GM12891 (cell line): ENCODE measurements around the gene CRISPLD2.

Source experiments
- DNase-seq: peaks from one replicate; pipeline ENCODE4 v3.0.0; 2011; ENCODE audit warnings: low spot score; ENCODE audit not compliant: insufficient read length
- FAIRE-seq: peaks from 2 replicates; lab custom pipeline; 2011; peaks lifted over from hg19 to GRCh38; lab: Jason Lieb, UNC
- PAX5 ChIP-seq: IDR thresholded peaks from 2 replicates; pipeline ENCODE4 v1.6.1; 2011; ENCODE audit warnings: low read length, moderate library complexity, mild to moderate bottlenecking; ENCODE audit not compliant: insufficient read depth, severe bottlenecking
- POLR2A ChIP-seq: IDR thresholded peaks from 2 replicates; pipeline ENCODE4 v1.6.1; 2011; ENCODE audit warnings: low read depth, low read length, control low read depth
- POLR2AphosphoS5 ChIP-seq: IDR thresholded peaks from 2 replicates; pipeline ENCODE4 v1.6.1; 2011; ENCODE audit warnings: low read depth, low read length, control low read depth
- POU2F2 ChIP-seq: IDR thresholded peaks from 2 replicates; pipeline ENCODE4 v1.6.1; 2011; ENCODE audit warnings: low read depth, mild to moderate bottlenecking, control low read depth, low read length, moderate library complexity
- SPI1 ChIP-seq: IDR thresholded peaks from 2 replicates; pipeline ENCODE4 v1.6.1; 2011; ENCODE audit warnings: low read depth, low read length, control low read depth
- TAF1 ChIP-seq: IDR thresholded peaks from 2 replicates; pipeline ENCODE4 v1.6.1; 2011; ENCODE audit warnings: low read depth, low read length, control low read depth

The CRISPLD2 gene

GRCh38 chr16:84838383-84838948 is 18.7 kb downstream of the CRISPLD2 start:
- FAIRE-seq, result no peak
- DNase-seq, result no peak

GRCh38 chr16:84839054-84839453 is 19.3 kb downstream of the CRISPLD2 start:
- TF ChIP-seq PAX5 (no peak), POLR2A (no peak), POU2F2 (no peak)
- no peak for FAIRE-seq

More at GRCh38 chr16:84838383-84838948, 18.7 kb downstream of the CRISPLD2 start:
- no peak for TF ChIP-seq PAX5
- TF ChIP-seq SPI1, result no peak
- TF ChIP-seq POU2F2, result no peak
- TF ChIP-seq TAF1, result no peak
- TF ChIP-seq POLR2AphosphoS5, result no peak
- no peak for TF ChIP-seq POLR2A

GRCh38 chr16:84839956-84840355 is 20.2 kb downstream of the CRISPLD2 start:
- TF ChIP-seq POU2F2 (no peak), SPI1 (no peak), POLR2A (no peak)
- no peak for FAIRE-seq
- no peak for DNase-seq

More at GRCh38 chr16:84839054-84839453, 19.3 kb downstream of the CRISPLD2 start:
- no peak for DNase-seq

GRCh38 chr16:84840687-84841627 is 21.2 kb downstream of the CRISPLD2 start:
- FAIRE-seq, result no peak
- no peak for DNase-seq
- TF ChIP-seq PAX5, result no peak
- no peak for TF ChIP-seq SPI1
- no peak for TF ChIP-seq POLR2AphosphoS5
- no peak for TF ChIP-seq POU2F2
- TF ChIP-seq POLR2A, result no peak
- TF ChIP-seq TAF1, result no peak

DNA sequence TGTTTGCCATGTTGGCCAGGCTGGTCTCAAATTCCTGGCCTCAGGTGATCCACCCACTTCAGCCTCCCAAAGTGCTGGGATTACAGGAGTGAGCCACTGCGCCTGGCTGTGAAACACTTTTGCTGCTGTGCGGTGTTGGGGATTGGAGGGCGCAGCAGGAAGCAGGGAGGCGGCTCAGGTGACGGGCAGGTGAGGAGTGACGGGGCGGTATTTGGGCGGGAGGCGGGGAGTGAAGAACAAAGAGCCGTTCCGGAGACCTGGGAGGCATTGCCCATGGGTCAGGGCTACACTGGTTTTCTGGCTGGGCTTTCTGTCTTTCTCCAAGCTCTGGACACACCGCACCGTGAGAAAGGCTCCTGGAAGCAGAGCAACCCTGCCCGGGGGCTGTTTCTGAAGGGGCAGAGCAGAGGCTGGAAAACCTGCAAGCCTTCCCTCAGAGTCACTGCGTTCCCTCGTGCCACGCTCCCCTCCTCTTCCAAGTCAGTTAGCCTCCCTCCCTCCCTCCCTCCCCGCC is 22.1 kb downstream of the CRISPLD2 start:
- TF ChIP-seq SPI1 (no peak), POLR2AphosphoS5 (no peak), TAF1 (no peak), PAX5 (no peak), POU2F2 (no peak)
- DNase-seq (no peak), FAIRE-seq (no peak)

GRCh38 chr16:84842516-84843148 is 22.8 kb downstream of the CRISPLD2 start:
- DNase-seq (no peak), FAIRE-seq (no peak)
- TF ChIP-seq PAX5 (no peak), POLR2A (no peak), TAF1 (no peak), POLR2AphosphoS5 (no peak), POU2F2 (no peak), SPI1 (no peak)

GRCh38 chr16:84843149-84844048 is 23.6 kb downstream of the CRISPLD2 start:
- no peak for DNase-seq
- FAIRE-seq, result no peak
- no peak for TF ChIP-seq POLR2AphosphoS5
- no peak for TF ChIP-seq TAF1
- TF ChIP-seq POLR2A, result no peak
- no peak for TF ChIP-seq POU2F2
- no peak for TF ChIP-seq PAX5
- TF ChIP-seq SPI1, result no peak

GRCh38 chr16:84844049-84844350 is 24.2 kb downstream of the CRISPLD2 start:
- TF ChIP-seq POLR2A (no peak), PAX5 (no peak), SPI1 (no peak), POU2F2 (no peak)
- DNase-seq (no peak), FAIRE-seq (no peak)
